AG09309 (cell line): ENCODE measurements around the gene CDH24.

Source experiments
- DNase-seq: peaks from one replicate; pipeline ENCODE4 v3.0.0-alpha.2; 2010; ENCODE audit warnings: low read depth
- H3K4me3 ChIP-seq: 2 replicates; pipeline ENCODE4 v1.5.1; 2011; ENCODE audit warnings: mild to moderate bottlenecking, low read depth, low read length, moderate library complexity; ENCODE audit not compliant: control insufficient read depth
- CTCF ChIP-seq: IDR thresholded peaks from 2 replicates; pipeline ENCODE4 v1.5.1; 2011; ENCODE audit warnings: mild to moderate bottlenecking, low read depth, low read length, inconsistent platforms; ENCODE audit not compliant: insufficient read depth, control insufficient read depth; ENCODE audit errors: missing control alignments

Gene CDH24

GRCh38 chr14:23079716-23080115, 22.4 kb upstream of the CDH24 start:
- no peak for TF ChIP-seq CTCF
- H3K4me3 ChIP-seq, result no peak overlapping the region
- DNase-seq, result no peak

GRCh38 chr14:23078692-23079116, 21.4 kb upstream of the CDH24 start:
- DNase-seq, result peak; percentile 92
- no peak for TF ChIP-seq CTCF
- H3K4me3 ChIP-seq, result no peak overlapping the region

- no peak overlapping the region for H3K4me3 ChIP-seq
- no peak for DNase-seq
- TF ChIP-seq CTCF, result no peak
These were observed 20.6 kb upstream of the CDH24 start for GRCh38 chr14:23077962-23078361.

GRCh38 chr14:23076785-23077408, 19.6 kb upstream of the CDH24 start:
- no peak overlapping the region for H3K4me3 ChIP-seq
- DNase-seq, result no peak
- peak; percentile 44 for TF ChIP-seq CTCF

GRCh38 chr14:23074906-23075305, 17.6 kb upstream of the CDH24 start:
- TF ChIP-seq CTCF, result no peak
- no peak overlapping the region for H3K4me3 ChIP-seq
- no peak for DNase-seq

GRCh38 chr14:23071921-23072539, 14.7 kb upstream of the CDH24 start:
- TF ChIP-seq CTCF, result no peak
- DNase-seq, result no peak
- peak overlapping the region; percentile 95 for H3K4me3 ChIP-seq
